GM18505 (cell line): Measurements from ENCODE around the gene ZNF581.

ENCODE experiments used
- ATAC-seq: cut with Tn5 transposase; IDR thresholded peaks from one replicate; pipeline ENCODE4 v1.9.1; 2021; ENCODE audit not compliant: unreplicated experiment
- POLR2A ChIP-seq: IDR thresholded peaks from 4 replicates; pipeline ENCODE4 v1.6.1; 2011; ENCODE audit warnings: borderline replicate concordance; ENCODE audit not compliant: insufficient read depth, insufficient read length; ENCODE audit errors: extremely low read depth

The ZNF581 gene

GRCh38 chr19:55603581-55604292 is 39.7 kb upstream of the ZNF581 start:
- ATAC-seq: no peak
- no peak for TF ChIP-seq POLR2A

GRCh38 chr19:55605207-55605636 is 38.2 kb upstream of the ZNF581 start:
- TF ChIP-seq POLR2A: peak; percentile 14
- ATAC-seq: peak; percentile 67

GRCh38 chr19:55605637-55606470 is 37.6 kb upstream of the ZNF581 start, which contains the start of gene ZNF865:
TSS of gene ZNF865 (plus strand) at chr19:55605647. CDS start at chr19:55613619, 7,972 bp downstream.
- peak; percentile 53 for TF ChIP-seq POLR2A
- ATAC-seq: peak; percentile 32

- no peak for ATAC-seq
- no peak for TF ChIP-seq POLR2A
Observed at GRCh38 chr19:55606471-55606787, 37.0 kb upstream of the ZNF581 start.

- ATAC-seq: no peak
Observed at GRCh38 chr19:55606817-55607216, 36.6 kb upstream of the ZNF581 start.

GRCh38 chr19:55609326-55609725 is 34.1 kb upstream of the ZNF581 start:
- no peak for TF ChIP-seq POLR2A
- ATAC-seq: no peak

More at GRCh38 chr19:55606817-55607216, 36.6 kb upstream of the ZNF581 start:
- TF ChIP-seq POLR2A: no peak

- no peak for ATAC-seq
Observed at GRCh38 chr19:55611300-55611982, 32.0 kb upstream of the ZNF581 start.

GRCh38 chr19:55611983-55612645 is 31.3 kb upstream of the ZNF581 start:
- TF ChIP-seq POLR2A: no peak
- ATAC-seq: no peak

More at GRCh38 chr19:55611300-55611982, 32.0 kb upstream of the ZNF581 start:
- TF ChIP-seq POLR2A: no peak

GRCh38 chr19:55613396-55613795 is 30.1 kb upstream of the ZNF581 start:
- TF ChIP-seq POLR2A: no peak
- ATAC-seq: no peak

- ATAC-seq: no peak
- no peak for TF ChIP-seq POLR2A
Observed at GRCh38 chr19:55613930-55614710, 29.3 kb upstream of the ZNF581 start.

- no peak for ATAC-seq
- TF ChIP-seq POLR2A: no peak
Observed at GRCh38 chr19:55614711-55615542, 28.5 kb upstream of the ZNF581 start.
